ENCODE measurements around the gene MTMR6.

MTMR6 gene

GRCh38 chr13:25241007-25241406 is 46.3 kb downstream of the MTMR6 start:
- H3K9me2 ChIP-seq (ENCODE audit: low read depth, low read length) = no peaks in the 10 kb centered on the region
- H2AFZ ChIP-seq (ENCODE audit: low read length) = no peak overlapping the region
- no peaks in the 10 kb centered on the region for H3K9me3 ChIP-seq (ENCODE audit: low read length)
- H3K27ac ChIP-seq (ENCODE audit: low read depth, low read length, poor library complexity, severe bottlenecking) = no peak overlapping the region
- TF ChIP-seq, protein P1, sequence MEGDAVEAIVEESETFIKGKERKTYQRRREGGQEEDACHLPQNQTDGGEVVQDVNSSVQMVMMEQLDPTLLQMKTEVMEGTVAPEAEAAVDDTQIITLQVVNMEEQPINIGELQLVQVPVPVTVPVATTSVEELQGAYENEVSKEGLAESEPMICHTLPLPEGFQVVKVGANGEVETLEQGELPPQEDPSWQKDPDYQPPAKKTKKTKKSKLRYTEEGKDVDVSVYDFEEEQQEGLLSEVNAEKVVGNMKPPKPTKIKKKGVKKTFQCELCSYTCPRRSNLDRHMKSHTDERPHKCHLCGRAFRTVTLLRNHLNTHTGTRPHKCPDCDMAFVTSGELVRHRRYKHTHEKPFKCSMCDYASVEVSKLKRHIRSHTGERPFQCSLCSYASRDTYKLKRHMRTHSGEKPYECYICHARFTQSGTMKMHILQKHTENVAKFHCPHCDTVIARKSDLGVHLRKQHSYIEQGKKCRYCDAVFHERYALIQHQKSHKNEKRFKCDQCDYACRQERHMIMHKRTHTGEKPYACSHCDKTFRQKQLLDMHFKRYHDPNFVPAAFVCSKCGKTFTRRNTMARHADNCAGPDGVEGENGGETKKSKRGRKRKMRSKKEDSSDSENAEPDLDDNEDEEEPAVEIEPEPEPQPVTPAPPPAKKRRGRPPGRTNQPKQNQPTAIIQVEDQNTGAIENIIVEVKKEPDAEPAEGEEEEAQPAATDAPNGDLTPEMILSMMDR (IDR thresholded peaks at IDR 0.05; ENCODE audit: low read length) = no peak
- no peak for TF ChIP-seq EZH2 (IDR thresholded peaks at IDR 0.05; ENCODE audit: borderline replicate concordance, low read length)
- H3K4me2 ChIP-seq (ENCODE audit: low read length) = no peak overlapping the region
- H3K4me1 ChIP-seq (ENCODE audit: insufficient read depth, low read length, severe bottlenecking) = peaks cover 11% of the 10 kb centered on the region
- H4K20me1 ChIP-seq (ENCODE audit: insufficient read depth, low read length) = no peaks in the 10 kb centered on the region
- H3F3A ChIP-seq (ENCODE audit: insufficient read depth, low read length) = no peaks in the 10 kb centered on the region
- no peak overlapping the region for H3K9ac ChIP-seq (ENCODE audit: low read length)
- no peaks in the 10 kb centered on the region for H3K79me2 ChIP-seq (ENCODE audit: insufficient read depth, low read length)
- H3K4me3 ChIP-seq (ENCODE audit: low read depth, low read length, poor library complexity, severe bottlenecking) = no peak overlapping the region
- no peaks in the 10 kb centered on the region for H3K36me3 ChIP-seq (ENCODE audit: insufficient read depth, low read length)
- H3K27me3 ChIP-seq (ENCODE audit: insufficient read depth, low read length) = no peaks in the 10 kb centered on the region

GRCh38 chr13:25237083-25237482 is 50.2 kb downstream of the MTMR6 start:
- H3K4me2 ChIP-seq (ENCODE audit: low read length) = no peak overlapping the region
- H3K9ac ChIP-seq (ENCODE audit: low read length) = no peak overlapping the region
- TF ChIP-seq, protein P1 (IDR thresholded peaks at IDR 0.05; ENCODE audit: low read length) = no peak
- TF ChIP-seq EZH2 (IDR thresholded peaks at IDR 0.05; ENCODE audit: borderline replicate concordance, low read length) = no peak
- no peak overlapping the region for H3K27ac ChIP-seq (ENCODE audit: low read depth, low read length, poor library complexity, severe bottlenecking)
- H3K4me1 ChIP-seq (ENCODE audit: insufficient read depth, low read length, severe bottlenecking) = peaks cover 11% of the 10 kb centered on the region
- H3K79me2 ChIP-seq (ENCODE audit: insufficient read depth, low read length) = no peaks in the 10 kb centered on the region
- no peaks in the 10 kb centered on the region for H3K27me3 ChIP-seq (ENCODE audit: insufficient read depth, low read length)
- H3K9me2 ChIP-seq (ENCODE audit: low read depth, low read length) = no peaks in the 10 kb centered on the region
- no peaks in the 10 kb centered on the region for H3F3A ChIP-seq (ENCODE audit: insufficient read depth, low read length)
- H4K20me1 ChIP-seq (ENCODE audit: insufficient read depth, low read length) = no peaks in the 10 kb centered on the region
- no peak overlapping the region for H2AFZ ChIP-seq (ENCODE audit: low read length)
- H3K36me3 ChIP-seq (ENCODE audit: insufficient read depth, low read length) = no peaks in the 10 kb centered on the region
- no peaks in the 10 kb centered on the region for H3K9me3 ChIP-seq (ENCODE audit: low read length)
- H3K4me3 ChIP-seq (ENCODE audit: low read depth, low read length, poor library complexity, severe bottlenecking) = no peak overlapping the region

DNA sequence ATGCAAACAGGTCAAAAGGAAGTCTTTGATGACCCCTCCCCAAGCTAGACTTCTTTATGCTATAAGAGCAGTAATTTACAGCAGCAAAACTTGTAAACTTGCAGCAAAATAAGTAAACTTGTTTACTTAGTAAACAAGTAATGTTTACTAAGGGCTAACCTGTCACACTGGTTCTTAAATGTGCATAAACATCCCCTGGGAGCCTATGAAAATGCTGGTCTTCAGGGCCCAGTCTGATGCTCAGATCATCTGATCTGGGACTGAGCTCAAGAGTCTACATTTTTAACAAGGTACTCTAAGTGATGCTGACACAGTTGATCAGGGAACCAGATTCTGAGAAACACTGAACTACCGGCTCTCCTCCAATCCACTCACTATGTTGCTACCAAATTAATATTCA is 53.4 kb downstream of the MTMR6 start:
- Histone ChIP-seq H3K4me1 (ENCODE audit: insufficient read depth, low read length, severe bottlenecking) (peaks cover 11% of the 10 kb centered on the region), H3K4me3 (ENCODE audit: low read depth, low read length, poor library complexity, severe bottlenecking) (no peak overlapping the region), H4K20me1 (ENCODE audit: insufficient read depth, low read length) (no peaks in the 10 kb centered on the region), H3K79me2 (ENCODE audit: insufficient read depth, low read length) (no peaks in the 10 kb centered on the region), H3K4me2 (ENCODE audit: low read length) (no peak overlapping the region), H3K36me3 (ENCODE audit: insufficient read depth, low read length) (no peaks in the 10 kb centered on the region), H3K27me3 (ENCODE audit: insufficient read depth, low read length) (0 out of 2 replicates have a peak, but pooled peaks cover 3% of the 10 kb centered on the region), H3F3A (ENCODE audit: insufficient read depth, low read length) (no peaks in the 10 kb centered on the region), H3K9me2 (ENCODE audit: low read depth, low read length) (no peaks in the 10 kb centered on the region), H3K9me3 (ENCODE audit: low read length) (no peaks in the 10 kb centered on the region), H3K27ac (ENCODE audit: low read depth, low read length, poor library complexity, severe bottlenecking) (no peak overlapping the region), H3K9ac (ENCODE audit: low read length) (no peak overlapping the region), H2AFZ (ENCODE audit: low read length) (no peak overlapping the region)
- TF ChIP-seq, protein P1 (IDR thresholded peaks at IDR 0.05; ENCODE audit: low read length) = no peak
- TF ChIP-seq EZH2 (IDR thresholded peaks at IDR 0.05; ENCODE audit: borderline replicate concordance, low read length) = no peak

All from OCI-LY1 (cell line).